HG02798 (cell line): Measurements from ENCODE around the gene SLC39A12.
A peak's percentile ranks its signal among the peaks of the same experiment; 100 is the strongest.

ENCODE experiments used
- ATAC-seq: cut with Tn5 transposase; IDR thresholded peaks from one replicate; pipeline ENCODE4 v1.9.1; 2021; ENCODE audit warnings: mild to moderate bottlenecking; ENCODE audit not compliant: unreplicated experiment, poor library complexity

The SLC39A12 gene

DNA sequence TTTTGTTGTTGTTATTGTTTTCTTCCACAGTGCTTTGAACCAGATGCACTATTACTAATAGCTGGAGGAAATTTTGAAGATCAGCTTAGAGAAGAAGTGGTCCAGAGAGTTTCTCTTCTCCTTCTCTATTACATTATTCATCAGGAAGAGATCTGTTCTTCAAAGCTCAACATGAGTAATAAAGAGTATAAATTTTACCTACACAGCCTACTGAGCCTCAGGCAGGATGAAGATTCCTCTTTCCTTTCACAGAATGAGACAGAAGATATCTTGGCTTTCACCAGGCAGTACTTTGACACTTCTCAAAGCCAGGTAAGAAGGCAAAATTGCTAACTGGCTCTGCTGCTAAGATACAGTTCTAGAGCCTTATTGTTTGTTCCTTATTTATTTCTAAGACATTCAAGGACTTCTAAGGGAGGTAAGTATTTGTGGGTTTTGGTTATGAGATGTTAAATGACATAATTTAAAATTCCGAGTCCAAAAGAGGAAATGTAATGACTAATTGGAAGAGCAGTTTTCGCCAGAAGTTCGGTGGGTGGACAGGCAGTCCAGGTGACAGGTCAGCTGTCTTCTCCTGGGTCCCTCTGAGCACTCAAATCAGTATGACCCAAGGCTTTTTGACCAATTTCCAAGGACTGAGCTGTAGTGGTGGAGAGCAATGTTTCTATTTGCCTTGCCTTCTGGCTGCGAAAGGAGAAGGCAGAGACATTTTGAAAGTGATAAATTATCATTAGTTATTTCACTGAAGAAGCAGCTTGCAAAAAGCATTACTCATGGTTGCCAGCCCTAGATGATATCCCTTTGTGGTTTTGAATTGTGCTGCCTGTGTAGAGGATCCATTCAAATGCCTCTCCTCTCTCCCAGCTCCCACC, 10.1 kb downstream of the SLC39A12 start:
- ATAC-seq = no peak

DNA sequence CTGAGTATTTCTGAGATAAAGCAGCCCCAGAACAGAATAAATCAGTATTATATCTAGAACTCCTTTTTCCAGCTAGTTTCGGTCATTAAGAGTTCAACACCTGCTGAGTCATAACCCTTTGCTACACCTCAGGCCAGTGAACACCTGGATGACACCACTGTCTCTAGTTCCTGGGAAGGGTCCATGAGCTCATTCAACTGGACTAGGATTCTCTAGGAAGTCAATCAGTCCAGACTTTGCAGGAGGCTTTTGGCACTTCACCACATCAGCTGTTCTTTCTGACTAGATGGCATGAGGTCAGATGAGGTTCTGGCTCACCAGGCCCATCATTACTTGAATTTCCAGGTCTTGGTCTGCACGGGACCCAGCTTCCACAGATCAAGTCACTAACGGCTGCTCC, 11.7 kb downstream of the SLC39A12 start:
- ATAC-seq = no peak

DNA sequence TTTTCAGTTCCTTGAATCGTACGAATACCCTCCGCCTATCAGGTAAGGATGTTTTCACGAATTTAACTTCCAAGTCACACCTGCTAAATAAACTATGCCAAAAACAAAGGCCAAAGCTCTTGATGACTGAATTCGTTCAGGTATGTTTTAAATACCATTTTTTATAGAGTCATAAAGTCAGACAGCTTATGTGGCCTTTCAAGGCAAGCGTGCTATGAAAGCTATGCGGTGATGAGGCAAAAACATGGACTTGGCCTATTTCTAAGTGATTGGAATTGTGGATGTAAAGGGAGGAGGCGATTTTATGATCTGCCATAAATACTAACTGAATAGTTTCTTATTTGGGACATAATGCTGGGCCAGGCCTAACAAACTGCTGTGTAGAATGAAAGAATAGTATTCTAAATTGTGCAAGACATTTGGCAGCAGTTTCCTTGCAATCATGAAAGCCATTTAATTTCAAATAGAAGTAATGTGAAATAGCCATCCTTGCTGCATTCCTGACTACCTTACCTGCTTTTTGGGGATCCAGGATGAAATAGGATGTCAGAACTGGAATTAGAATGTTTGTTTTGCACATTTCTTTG, 14.0 kb downstream of the SLC39A12 start:
- no peak for ATAC-seq

DNA sequence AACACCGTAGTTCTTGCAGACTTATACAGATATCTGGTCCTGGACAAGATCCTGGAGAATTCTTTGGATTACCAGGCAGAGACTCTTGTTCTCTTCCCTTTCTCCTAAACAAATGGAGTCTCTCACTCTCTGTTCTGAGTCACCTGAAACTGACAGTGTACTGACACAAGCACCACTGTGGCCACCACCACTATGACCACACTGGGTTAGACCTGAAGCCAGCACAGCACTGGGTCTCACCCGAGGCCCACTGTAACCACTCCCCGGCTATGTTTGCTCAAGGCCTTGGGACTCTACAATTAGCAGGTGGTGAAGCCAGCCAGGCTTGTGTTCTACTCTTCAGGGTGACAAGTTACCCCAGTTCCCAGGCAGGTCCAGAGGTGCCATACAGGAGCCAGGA, 22.8 kb downstream of the SLC39A12 start:
- ATAC-seq = no peak

DNA sequence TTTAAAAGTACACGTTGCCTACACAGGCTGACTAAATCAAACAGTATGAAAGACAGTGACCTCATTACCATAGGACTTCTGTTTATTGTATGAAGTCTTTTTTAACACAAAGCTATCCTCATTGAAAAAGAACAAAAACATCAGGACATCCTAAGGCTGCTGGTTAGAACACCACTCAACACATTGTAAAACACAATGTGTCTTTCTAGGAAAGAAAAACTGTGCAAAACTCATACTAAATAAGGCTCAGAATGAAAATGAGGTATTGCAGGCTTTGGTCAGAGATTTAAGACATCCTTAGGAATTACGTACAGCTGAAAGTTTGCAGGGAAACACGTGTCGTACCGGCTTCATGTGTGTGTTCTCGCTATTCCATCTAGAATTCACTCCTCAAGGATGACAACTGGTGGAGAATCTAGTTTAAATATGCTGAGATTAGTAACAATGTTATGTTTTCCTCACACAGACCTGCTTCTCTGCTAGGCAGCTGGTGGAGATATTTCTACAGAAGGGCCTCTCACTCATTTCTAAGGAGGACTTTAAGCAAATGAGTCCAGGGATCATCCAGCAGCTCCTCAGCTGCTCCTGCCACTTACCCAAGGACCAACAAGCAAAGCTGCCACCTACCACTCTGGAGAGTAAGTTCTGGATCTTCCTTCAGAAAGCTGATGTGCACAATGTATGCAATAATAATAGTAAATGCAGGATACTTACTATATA, 29.3 kb downstream of the SLC39A12 start:
- no peak for ATAC-seq

DNA sequence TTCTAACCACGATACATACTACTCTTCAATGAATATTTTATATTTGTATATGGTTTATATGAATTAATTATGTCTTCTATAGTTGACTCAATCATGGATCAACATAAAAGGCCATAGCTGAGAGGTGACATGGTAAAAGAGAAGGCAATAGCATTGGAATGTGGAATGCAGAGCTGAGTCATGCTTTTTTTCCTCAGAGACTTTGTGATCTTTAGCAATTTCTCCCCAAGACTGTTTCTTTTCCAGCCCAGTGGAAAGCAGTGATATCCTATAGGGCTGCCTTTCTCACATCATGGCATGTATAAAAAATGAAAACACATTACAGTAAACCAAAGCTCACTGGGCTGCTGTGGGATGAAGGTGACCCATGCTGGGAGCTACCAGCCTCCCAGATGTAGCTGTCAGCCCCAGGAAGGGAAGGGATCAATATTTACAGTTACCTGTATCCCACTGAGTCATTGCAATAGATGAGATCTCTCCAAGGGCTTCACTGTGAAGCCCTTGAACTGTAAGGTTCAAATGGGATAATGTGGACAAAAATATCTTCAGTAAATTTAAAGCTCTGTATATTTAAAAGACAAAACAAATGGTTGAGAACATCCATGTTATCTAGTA, 30.2 kb downstream of the SLC39A12 start:
- no peak for ATAC-seq

DNA sequence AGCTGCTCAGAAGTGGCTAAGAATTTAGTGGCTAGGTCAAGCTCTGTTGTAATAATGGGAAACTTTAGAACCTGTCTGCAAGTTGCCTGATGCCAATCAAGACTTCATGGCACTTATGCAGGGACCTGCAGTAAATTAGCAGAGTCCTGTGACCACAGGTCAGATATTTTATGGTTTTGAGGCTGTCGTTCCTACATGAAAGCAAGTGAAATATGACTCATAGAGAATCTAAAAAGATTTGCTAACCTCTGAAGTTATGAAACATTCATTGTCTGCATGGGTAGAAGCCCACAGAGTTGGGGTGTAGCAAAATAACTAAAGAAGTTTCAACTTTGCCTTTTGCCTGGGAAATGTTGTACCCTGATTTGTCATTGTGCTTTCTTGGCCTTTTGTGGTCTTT, 32.3 kb downstream of the SLC39A12 start:
- peak; percentile 66 for ATAC-seq

DNA sequence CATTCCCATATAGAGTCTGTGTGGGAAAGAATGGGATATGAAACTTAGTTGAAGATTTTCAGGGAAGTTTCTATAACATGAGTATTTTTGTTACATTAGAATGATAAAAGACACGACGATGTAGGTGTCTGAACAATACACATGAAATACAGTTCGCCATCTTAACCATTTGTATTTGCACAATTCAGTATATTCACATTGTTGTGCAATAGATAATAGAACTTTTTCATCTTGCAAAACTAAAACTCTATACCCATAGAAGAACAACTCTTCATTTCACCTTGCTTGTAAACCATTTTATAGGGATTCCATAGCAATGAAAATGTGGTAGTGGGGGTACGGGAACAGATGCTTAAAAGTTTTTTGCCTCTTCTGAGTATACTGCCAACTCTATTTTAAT, 32.8 kb downstream of the SLC39A12 start:
- ATAC-seq = no peak

DNA sequence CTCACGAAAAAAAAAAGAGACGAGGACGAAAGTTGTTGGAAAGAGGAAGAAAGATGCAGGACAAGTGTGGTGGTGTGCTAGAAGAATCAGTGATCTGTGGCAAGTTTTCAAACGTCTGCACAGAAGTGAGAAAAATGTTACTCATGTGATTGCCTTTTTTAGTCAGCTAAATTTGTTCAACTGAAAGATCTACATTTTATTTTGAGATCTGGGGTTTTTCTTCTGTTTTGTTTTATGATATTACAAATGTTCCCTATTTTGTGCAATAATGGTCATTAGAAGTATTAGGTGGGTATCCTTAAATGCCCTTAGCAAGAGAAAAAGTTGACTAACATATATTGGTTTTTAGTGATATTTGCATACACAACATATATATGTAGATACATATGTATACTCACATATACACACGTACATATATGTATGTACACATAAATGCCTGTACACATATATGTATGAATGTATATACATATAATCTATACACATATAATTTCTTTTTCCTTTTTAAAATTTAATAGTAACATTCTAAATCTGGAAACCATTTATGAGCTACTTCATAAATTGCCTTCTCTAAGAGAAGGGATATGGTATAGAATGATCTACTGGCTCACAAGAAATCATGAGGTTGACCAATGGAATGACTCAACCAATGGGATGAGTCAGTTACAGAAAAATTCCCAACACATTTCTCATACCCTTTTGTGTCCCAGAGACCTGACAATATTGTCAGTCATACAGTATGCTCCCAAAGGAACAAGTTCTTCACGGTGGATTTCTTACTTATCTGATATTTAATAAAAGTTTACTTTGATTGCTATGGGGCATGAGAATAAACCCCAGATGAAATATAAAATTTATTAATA, 38.4 kb downstream of the SLC39A12 start:
- ATAC-seq = peak; percentile 60

DNA sequence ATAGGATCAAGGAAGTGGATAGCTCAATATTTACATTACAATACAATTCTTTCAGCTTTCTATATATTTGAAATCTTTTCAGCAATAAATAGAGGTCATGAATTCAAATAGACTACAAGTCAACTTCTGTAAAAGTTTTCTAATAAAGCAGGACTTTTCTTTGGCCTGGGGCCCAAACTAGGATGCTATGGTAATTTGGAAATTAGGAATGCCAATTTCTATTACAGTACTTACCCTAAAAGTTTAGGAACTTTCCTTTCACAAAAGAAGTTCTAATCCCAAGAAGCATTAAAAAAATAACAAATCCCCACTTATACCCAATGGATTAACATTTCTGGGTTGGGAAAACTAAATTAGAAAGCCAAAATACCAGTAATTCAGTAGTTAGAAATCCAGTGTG, 40.5 kb downstream of the SLC39A12 start:
- ATAC-seq = no peak

DNA sequence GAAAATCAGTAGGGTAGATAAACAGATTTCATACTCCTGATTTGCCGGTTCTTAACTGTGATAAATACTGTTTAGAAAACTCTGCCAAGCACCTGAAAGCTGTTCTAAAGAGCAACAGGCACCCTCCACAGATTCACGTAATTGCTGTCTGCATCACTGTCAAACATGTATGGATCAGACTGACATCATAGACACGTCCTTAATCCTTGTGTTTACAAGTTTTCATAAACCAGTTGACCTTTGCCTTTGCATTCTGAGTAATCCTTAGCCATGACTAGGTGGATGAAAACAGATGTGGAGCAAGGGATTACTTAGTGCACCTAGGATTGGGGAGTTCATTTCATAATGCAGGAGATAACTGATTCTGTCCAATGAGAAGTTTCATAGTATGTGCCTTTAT, 41.6 kb downstream of the SLC39A12 start:
- no peak for ATAC-seq

DNA sequence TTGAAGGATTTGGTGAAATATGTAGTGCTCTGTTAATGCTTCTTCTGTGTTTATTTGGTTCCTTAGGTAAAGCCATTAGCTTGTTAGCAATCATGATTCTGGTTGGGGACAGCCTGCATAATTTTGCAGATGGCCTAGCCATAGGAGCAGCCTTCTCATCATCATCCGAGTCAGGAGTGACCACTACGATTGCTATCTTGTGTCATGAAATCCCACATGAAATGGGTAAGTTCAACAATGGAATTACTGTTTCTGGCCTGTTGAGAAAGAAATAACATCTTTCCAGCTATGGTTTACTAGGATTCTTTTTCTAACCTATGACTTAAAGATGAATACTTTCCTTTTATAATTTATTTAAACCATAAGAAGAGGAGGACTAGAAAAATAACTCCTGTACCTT, 48.9 kb downstream of the SLC39A12 start:
- no peak for ATAC-seq

DNA sequence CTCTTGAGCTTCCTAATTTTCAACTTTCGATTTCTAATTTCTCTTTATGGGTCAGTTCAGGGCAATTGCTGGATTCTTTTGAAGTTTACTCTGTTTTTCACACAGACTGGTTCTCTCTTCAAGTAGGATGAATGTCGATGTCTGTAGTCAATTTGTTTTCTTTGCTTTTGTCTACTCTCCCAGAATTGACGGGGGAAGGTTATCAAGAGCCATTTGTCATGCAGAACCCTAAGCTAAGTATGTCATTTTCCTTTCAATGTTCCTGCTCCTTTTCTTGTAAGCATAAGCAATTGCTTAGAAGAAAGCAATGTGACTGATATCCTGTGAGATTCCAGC, 53.7 kb downstream of the SLC39A12 start:
- ATAC-seq = no peak

DNA sequence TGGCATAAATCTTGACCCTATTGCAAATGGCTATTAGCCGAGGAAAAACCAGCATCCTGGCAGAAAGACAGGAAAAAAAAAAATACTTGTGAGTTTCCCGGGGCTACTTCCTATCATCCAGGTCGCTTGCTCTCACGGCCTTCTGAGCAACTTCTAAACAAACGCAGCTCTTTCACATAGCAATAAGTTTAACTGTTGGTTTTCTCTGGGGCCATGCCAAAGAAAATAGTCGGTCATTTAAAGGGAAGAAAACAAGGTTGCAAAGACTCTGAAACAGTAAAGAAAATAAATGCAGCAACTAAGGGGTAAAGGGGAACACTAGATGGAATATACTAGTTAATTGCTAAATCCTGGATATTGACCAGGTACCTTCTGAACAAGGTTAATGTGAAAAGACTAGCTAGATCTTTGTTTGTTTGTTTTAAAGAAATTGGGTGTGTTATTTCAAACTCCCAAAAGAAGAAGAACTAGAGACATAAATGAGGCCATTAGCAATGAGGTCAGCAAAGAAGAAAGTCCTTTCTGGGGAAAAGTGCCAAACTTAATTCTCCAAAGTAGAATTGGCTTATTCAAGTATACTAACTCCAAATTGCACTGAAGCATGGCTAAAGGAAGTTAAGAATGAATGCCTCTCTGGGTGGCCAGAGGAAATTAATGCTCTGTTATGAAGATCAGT, 54.2 kb downstream of the SLC39A12 start:
- no peak for ATAC-seq

DNA sequence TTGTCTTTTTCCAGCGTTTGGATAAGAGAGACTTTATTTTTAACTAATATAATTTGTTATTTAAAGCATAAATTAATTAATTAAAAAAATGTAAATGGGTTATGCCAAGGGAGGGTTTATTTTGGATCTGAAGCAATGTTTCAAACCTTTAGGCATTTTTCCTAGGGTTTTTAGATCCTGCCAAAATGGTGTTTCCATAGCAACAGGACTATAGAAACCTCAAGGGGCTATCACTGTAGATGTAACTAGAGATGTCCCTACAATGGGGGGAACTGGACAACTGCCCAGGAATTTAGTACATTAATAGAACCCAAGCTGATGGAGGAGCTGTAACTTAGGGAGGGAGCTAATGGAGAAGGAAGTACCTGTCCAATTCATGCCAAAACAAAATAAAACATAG, 57.3 kb downstream of the SLC39A12 start:
- ATAC-seq = no peak

DNA sequence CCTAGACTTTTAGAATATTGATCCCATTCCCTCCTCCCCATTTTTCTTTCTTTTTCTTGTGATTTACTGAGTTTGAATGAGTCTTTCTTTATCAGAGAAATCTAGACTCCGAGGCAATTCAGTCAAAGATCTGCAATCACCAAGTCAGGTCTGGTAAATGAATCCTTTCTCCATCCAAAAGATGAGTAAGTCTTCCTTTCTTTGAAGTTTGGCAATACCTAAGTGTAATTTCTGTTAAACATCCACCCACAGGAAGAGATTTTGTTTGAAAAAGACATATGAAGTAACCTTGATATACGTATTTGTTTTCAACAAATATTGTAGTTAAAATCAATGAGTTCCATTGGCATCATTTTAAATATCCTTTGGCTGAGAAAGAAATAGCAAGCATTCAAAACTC, 58.3 kb downstream of the SLC39A12 start:
- ATAC-seq = no peak

DNA sequence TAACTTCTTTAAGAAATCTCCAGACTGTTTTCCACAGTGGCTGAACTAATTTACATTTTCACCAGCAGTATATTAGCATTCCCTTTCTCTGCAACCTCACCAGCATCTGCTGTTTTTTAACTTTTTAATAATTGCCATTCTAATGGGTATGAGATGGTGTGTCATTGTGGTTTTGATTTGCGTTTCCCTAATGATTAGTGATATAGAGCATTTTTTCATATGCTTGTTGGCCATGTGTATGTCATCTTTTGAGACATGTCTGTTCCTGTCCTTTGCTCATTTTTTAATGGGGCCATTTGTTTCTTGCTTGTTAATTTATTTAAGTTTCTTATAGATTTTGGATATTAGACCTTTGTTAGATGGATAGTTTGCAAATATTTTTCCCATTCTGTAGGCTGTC, 68.8 kb downstream of the SLC39A12 start:
- no peak for ATAC-seq

DNA sequence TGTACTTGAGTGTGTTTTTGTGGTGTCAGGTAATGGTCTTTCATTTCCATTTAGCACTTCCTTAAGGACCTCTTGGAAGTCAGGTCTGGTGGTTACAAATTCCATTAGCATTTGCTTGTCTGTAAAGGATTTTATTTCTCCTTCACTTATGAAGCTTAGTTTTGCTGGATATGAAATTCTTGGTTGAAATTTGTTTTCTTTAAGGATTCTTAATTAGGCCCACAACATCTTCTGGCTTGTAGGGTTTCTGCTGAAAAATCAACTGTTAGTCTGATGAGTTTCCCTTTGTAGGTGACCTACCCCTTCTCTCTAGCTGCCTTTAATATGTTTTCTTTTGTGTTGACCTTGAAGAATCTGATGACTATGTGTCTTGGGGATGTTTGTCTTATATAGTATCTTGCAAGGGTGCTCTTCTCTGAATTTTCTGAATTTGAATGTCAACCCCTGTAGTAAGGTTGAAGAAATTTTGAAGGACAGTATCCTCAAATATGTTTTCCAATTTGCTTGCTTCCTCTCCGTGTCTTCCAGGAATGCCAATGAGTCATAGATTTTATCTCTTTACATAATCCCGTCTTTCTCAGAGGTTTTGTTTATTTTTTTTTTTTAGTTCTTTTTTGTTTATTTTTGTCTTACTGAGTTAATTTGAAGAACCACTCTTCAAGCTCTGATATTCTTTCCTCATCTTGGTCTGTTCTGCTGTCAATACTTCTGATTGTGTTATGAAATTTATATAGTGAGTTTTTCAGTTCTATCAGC, 70.2 kb downstream of the SLC39A12 start:
- ATAC-seq = no peak
